HG03095 (cell line): ENCODE data around the gene NOC2L.

Experiments used
- ATAC-seq: cut with Tn5 transposase; IDR thresholded peaks from one replicate; pipeline ENCODE4 v1.9.1; 2021; ENCODE audit warnings: moderate library complexity; ENCODE audit not compliant: unreplicated experiment

Gene NOC2L

DNA sequence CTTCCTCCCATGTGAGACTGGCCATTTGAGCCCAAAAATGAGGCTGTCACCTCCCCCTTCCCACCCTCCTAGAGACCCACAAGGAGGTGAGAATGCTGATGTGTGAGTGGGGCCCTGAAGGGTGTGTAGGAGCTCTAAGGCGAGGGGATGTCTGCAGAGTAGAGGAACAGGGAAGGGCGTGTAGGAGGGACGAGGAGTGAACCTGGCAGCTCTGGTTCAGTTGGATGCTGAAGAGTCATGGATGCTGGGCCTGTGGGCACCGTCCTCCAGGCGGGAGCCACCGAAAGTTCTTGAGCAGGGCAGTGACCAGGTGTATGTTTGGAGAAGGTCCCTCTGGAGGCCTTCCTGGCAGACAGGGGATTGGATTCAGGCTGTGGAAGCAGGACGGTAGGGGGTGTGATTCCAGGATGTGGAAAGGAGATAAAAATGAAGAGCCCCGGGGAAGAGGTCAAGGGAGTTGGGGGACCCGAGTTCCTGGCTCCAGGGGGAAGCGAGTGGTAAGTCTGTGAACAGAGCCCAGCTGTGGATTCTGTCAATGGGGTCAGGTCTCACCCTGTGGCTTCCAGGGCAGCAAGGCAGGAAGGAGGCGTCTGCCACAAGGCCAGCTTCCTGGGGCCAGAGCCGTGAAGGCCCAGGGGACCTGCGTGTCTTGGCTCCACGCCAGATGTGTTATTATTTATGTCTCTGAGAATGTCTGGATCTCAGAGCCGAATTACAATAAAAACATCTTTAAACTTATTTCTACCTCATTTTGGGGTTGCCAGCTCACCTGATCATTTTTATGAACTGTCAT is 27.5 kb downstream of the NOC2L start:
- no peak for ATAC-seq

DNA sequence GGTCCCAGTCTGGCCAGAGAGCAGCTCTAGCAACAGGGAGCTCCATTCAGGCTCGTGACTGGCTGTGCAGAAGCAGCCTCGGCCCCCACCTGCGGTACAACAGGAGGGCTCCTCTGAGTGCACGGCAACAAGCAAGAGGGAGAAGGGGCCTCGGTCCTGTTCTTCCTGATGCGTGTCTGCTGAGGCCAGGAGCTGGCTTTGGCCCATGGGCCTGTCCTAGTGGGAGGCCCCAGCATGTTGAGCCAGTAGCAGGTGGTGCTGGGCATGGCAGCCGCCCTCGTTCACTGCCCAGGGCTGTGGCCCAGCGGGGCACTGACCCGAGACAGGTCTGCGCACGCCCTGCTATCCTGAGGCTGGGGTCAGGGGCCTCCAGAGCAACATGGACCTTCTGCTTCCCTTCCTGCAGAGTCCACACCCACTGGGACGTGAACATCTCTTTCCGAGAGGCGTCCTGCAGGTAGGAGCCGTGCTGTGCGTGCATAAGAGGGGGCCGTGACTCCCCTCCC is 28.4 kb downstream of the NOC2L start:
- ATAC-seq: no peak

DNA sequence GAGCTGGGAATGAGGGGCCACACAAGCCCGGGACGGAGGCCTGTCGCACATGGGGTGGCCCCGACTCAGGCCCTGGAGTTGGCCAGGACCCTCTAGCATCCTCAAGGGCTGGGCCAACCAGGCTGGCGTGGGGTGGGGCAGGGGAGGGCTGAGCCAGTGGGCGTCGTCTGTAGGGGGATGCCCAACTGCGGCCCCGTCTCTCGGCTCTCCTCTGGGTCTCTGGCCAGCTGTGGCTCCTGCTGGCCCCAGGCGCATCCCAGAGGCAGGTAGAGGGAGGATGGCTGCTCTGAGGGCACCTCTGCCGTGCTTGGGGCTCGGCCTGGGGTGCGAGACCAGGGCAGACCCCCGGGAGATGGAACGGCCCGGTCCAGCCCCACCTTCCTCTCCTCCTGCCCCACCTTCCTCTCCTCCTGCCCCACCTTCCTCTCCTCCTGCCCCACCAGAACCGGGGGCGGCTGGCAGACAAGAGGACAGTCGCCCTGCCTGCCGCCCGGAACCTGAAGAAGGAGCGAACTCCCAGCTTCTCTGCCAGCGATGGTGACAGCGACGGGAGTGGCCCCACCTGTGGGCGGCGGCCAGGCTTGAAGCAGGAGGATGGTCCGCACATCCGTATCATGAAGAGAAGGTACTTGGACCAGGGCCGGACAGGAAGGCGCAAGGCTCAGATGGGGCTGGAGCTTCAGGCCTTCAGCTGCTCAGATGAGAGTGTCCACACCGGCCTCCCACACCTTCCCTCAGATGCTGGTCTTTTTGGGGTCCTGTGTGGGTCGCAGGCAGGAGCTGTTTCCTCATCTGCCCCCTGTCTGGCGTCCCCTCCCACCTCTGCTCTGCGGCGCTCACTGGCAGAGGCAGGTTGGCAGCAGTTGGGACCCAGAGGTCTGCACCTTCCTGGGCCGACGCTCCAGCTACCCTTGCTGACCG is 29.1 kb downstream of the NOC2L start:
- no peak for ATAC-seq

DNA sequence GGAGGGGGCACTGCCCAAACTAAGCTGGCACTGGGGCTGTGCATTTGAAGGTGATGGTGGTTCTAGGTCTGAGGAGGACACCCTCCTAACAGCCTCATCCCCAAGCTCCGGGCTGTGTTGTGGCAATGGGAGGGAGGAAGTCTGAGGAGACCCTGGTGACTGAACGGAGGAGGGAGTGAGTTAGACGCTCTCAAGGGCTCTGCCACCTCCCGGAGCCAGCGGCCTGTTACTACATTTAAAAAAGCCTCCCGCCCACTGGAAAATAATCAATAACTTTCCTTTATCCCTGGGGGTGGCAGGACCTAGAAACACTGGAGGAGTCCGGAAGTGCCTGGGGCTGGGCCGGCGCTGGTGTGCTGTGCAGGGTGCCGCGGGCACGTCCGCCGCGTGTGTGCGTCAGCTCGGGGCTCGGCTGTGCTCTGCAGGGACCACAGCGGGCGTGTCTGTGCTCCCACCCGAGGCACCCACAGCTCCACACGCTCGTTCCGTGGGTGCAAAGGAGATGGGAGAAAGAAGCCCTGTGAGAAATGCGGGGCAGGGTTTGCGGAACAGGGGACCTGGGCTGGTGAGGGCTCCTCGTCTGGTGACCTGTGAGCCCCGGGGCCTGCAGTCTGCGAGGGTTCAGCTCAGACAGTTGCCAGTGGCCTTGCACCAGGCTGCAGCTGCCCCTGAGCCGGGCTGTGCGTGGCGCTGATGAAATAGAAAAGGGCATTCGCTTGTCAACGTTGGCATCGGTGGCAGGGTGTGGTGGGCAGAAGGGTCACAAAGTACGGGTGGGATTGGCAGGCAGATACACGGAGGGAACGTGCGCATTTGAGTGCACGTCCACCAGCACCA is 30.0 kb downstream of the NOC2L start:
- ATAC-seq: no peak

DNA sequence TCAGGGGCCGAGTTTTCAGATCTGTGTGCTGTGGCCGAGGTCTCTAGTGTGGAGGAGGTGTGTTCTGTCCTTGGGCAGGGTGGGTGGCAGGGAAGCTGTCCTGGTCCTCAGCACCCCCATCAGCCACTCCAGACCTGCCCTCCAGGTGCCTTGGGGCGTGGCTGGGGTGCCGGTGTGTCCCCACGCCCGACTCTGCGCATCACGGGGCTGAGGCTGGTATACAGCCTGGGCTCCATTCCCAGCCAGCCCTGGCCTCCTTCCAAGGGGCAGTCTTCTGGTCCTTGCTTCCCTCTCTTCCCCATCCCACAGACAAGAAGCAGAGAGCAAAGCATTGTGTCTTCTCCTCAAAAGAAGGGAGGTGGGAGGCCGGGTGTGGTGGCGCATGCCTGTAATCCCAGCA is 31.3 kb downstream of the NOC2L start:
- no peak for ATAC-seq

DNA sequence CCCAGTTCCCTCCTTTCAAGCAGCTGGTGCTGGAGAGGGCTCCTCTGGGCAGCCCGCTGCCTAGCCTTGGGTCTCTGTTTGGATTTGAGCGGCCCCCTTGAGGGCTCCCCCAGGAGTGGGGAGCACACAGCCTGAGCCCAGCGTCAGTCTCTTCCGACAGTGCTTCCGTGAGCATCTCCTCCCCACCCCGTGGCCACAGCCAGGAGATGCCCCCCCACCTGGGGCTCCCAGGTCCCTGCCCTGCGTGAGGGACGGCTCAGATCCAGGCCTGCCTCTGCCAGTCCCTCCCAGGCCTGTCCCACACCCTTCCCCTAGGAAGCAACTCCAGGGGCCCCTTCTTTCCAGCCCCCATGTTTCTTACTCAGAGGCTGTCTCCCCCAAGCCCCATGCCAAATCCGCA is 31.8 kb downstream of the NOC2L start:
- ATAC-seq: no peak

DNA sequence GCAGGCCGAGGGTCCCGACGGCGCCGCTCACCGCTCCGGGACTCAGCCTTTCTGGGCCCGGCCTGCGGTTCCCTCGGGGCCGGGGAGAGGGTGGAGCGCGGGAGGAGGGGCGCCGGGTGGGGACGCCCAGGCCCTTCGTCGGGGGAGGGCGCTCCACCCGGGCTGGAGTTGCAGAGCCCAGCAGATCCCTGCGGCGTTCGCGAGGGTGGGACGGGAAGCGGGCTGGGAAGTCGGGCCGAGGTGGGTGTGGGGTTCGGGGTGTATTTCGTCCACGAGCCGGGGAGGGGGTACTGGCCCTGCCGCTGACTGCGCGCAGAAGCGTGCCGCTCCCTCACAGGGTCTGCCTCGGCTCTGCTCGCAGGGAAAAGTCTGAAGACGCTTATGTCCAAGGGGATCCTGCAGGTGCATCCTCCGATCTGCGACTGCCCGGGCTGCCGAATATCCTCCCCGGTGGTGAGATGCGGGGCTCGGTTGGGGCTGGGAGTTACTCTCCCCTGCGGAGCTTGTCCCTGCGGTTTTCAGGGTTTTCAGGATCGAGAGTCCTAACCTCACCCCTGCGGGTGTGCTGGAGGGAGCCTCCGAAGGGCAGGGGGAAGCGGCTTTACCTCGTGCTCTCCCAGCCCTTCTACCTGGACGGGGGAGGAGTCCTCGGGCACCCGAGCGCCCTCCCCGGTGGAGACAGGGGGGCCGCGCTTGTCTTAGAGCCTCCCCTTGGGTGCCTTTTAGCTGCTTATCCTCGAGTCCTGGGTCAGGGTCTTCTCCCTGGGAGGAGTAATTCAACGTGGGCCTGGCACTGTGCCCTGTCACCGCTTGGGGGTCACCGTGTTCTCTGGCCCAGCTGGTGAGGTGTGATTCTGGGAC is 33.3 kb downstream of the NOC2L start:
- no peak for ATAC-seq

DNA sequence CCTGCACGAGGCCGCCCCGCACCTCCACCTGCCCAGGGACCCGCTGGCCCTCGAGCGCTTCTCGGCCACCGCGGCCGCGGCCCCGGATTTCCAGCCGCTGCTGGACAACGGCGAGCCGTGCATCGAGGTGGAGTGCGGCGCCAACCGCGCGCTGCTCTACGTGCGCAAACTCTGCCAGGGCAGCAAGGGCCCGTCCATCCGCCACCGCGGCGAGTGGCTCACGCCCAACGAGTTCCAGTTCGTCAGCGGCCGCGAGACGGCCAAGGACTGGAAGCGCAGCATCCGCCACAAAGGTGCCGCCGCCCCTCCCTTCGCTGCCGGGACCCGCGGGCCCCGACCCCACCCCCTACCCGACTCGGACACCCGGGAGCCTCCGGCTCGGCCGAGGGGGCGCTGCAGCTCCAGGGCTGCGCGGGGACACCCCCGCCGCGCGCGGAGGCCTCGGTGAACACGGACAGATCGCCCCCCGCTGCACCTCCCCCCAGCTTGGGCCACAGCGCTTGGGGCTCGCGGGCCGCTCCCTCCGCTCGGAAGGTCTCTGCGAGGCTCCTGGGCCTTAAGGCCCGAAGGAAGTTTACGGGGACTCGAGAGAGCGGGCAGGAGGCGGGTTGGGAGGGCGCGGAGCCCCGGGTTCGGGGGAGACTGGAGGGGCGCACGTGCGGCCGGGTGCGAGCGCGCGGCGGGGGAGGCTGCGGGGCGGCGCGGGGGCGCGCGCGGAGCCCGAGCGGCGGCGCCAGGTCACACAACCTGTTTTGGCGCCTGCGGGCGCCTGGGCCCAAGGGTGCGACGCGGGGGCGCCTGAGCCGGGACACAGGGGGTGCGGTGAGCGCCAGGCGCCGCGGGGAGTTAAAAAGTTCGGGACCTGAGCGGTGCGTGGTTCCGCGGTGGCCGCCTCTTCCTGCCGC is 34.1 kb downstream of the NOC2L start:
- ATAC-seq: no peak

DNA sequence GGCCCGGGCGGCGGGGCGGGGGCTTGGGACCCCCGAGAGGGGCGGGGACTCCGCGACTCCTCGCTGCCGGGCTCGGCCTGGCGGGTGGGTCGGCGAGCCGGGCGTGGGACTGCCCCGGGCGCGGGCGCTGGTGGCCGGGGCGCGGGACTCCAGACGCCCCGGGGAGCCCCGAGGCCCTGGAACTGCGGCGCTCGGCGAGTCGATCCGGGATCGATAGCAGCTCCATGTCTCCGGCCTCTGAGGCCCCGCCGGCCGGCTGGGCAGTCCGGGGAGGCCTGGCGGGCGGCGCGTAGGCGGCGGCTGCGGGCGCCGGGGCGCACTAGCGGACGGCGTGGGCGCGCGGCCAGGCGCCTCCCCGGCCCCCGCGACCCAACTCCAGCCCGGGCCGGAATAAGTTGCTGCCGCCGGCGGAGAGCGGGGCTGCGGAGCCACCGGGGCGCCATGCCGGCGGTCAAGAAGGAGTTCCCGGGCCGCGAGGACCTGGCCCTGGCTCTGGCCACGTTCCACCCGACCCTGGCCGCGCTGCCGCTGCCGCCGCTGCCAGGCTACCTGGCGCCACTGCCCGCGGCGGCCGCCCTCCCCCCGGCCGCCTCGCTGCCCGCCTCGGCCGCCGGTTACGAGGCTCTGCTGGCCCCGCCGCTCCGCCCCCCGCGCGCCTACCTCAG is 34.9 kb downstream of the NOC2L start:
- no peak for ATAC-seq

DNA sequence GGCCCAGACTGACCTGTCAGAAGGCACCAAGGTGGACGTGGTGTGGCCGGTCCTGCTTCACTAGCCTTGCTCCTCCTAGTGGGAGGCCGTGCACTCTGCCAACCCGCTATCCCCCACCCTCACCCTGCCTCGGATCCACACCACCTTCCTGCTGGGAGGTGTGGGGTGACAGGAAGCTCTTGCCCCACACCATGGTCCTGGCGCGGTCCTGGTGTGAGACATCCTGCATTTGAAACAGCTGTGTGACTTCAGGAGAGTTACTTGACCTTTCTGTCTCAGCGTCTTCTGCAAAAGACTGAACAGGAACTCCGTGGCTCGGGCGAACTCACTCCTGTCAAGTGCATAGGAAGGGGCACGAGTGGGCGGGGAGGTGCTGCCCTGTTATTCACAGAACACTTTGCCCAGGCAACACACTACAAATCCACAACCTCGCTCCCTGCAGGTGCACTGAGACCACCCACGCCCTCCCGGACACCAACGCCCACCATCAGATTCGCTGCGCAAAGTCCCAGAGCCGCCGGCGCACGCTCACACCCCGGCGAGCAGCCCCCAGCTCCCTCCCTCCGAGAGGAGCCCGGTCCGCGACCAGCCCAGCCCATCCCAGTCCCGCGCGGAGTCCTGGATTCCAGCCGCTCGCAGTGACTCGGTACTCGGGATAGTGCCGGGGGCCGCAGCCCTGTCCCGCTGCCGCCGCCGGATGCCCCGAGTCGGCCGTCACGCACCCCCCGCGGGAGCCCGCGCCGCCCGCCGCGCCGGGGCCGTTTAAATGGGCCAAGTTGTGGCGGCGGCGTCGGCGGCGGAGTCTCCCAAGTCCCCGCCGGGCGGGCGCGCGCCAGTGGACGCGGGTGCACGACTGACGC is 35.7 kb downstream of the NOC2L start, which contains the start of gene SAMD11:
SAMD11 (plus strand) TSS at position 793 of the 860 bp plus-strand sequence. CDS start 509 bp downstream, outside the sequence.
- no peak for ATAC-seq

DNA sequence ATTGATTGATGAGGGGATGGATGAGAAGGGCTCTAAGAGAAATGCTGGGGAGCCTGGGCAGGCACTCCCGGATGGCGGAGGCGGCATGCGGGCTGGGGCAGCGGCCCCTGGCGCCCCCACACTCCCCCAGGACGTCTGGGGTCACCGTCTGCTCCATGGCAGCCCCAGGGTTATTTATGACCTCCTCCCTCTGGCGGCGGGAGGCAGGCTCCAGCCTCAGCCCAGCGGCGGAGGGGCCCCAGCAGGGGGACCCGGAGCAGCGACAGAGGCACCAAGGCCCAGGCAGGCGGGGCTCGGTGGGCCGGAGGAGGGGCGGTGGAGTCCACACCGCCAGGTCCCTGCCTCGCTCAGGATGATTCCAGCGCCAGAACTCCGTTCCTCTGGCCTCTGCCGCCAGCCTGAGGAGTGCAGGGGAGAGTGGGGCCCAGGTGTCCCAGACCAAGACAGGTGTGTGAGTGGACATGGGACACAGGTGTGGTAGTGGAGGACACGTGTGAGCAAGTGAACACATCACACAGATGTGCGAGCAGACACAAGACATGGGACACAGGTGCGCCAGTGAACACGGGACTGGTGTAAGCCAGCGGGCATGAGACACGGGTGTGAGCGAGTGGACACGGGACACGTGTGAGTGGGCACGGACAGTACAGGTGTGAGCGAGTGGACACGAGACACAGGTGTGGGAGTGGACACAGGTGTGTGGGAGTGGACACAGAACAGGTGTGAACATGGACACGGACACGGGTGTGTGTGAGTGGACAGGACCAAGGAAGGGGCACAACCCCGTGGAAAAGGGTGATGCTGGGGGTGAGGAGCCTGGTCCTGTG is 37.8 kb downstream of the NOC2L start:
- ATAC-seq: no peak

DNA sequence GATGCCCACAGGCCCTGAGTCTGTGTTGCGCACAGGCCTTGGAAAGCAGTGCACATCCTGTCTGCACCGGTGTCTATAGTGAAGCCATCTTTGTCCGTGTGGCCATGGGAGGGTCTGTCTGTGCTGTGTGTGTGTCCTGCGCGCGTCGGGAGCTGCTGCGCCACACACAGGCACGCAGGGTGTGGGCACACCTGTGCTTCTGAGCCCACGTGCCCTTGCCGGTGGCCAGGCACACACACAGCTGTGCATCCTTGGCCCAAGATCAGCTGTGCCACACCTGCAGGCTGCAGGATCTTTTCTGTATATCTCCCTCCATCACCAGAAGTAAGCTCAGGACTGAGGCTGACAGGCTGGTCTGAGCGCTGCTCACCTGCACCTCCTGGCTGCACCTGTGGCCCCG is 38.5 kb downstream of the NOC2L start:
- ATAC-seq: no peak

DNA sequence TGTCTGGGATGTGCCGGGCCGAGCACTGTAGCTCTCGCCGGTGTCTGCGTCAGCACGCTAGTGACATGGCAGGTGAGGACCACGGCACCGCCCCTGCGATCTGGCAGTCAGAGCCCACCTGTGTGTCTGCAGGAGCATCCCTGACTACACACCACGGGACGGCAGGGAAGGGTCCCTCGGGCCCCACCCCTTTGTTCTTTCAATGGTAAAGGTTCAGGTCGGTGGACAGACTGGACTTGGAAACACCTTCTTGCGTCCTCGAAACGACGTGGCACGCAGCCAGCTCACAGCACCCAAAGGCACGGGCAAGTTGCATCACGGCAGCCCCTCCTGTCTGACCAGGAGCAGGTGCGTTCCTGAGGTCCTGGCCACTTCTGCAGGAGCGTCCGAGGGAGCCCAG is 39.0 kb downstream of the NOC2L start:
- ATAC-seq: no peak

DNA sequence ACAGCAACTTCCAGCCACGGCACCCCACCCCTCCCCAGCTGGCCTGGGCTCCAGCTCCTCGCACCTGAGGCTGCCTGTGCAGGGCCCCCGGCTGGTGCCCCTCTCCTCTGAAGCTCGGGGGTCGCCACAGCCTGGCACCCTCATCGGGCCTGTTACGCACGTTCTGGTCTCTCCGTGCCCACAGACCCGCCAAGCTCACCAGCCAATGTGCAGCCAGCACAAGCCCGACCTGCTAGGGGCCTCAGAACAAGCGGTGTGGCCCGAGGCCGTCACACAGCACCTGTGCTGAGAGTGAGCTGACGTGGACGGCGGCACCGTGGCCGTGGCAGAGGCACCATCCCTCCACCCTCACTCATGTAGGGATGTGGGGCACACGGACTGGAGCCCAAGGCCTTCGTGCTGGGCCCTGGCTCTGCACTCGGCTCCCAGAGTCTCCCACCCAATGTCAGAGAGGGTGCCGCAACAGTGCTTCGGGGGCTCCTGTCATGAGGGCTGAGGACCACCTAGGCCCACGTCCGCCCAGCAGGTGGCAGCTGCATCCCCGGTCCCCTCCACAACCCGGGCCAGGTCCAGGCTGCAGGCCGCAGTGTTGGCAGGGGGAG is 39.7 kb downstream of the NOC2L start:
- ATAC-seq: no peak

DNA sequence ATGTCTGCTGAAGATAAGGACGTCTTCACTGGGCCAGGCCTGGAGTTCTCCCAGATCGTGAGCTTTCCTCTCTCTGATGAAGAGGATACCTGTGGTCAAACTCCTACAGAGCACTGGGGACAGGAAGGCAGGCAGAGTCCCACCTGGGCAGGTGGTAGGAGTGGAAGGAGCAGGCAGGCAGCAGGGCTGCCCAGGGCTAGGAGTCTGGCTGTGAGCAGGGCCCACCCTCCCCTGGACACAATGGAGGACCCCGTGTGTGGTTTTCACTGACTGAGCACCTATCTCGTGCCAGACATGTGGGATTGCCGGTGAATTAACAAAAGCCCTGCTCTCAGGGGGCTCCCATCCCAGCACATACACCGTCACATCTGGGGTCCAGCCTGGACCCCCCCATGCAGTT is 40.2 kb downstream of the NOC2L start:
- ATAC-seq: no peak

DNA sequence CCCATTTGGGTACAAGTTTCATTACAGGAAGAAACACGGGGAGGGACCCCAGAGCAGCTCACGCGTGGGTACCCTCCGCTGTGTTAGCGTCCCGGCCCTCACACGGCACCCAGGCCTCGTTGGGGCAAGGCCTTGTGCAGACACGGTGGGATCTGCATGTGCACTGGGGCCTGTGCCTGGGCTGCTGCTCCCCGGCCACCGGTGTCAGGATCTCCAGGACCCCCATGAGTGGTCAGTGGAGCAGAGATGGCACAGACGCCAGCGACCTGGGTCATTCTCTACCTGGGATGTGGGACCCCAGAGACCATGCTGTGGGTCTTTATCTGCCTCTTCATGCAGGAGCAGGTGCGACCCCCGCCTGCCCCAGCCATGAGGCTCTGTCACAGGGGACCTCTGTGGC is 40.7 kb downstream of the NOC2L start:
- no peak for ATAC-seq
